ENCODE results near the gene LSM8.
"Not testable (repeated sequence)": the region's sequence is repeated elsewhere in the genome, so short reads cannot be mapped to it uniquely, and the experiment has no call there.

The LSM8 gene

DNA sequence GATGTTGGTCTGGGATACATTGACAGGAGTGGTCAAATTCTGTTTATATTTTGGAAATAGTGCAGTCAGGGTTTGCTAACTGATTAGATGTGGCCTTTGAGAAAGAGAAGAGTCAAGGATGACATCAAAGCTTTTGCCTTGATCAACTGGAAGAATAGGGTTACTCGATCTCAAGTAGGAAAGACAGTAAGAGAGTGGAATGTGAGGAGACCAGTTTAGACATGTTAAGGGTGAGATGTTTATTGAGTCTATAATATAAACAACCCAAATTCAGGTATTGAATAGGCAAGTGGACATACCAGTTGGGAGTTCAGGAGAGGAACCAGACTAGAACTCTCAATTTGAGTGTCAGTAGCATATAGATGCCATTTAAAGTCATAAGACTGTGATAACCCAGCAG, 38.6 kb downstream of the LSM8 start:
- Mint-ChIP-seq H3K36me3 (ENCODE audit: low read depth) (no peaks in the 10 kb centered on the region), H3K4me3 (no peak overlapping the region), H3K9me3 (no peaks in the 10 kb centered on the region), H3K27me3 (no peaks in the 10 kb centered on the region), H3K4me1 (ENCODE audit: low read depth) (no peaks in the 10 kb centered on the region), H3K27ac (no peak overlapping the region)
- DNase-seq = no peak

DNA sequence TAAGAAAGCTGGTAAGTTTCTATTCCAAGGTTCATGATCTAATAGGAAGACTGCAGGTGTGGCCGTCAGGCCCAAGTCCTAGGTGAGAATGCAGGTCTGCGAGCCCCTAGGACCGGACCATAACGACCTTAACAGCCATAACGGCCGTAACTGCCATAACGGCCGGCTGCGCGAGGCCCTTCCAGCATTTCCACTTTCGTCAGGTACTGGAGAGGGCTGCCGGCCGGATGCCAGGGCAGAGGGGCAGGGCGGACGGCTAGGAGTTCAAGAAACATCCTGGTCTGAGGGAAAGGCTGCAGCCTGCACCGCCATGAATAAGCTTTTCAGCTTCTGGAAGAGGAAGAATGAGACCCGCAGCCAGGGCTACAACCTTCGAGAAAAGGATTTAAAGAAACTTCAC, 40.6 kb downstream of the LSM8 start, which contains the start of gene ANKRD7:
TSS of gene ANKRD7 (plus strand) at position 184 of the 400 bp plus-strand sequence. CDS start at position 311, 127 bp downstream.
- Mint-ChIP-seq H3K4me3 (no peak within 1 kb of the TSS), H3K4me1 (ENCODE audit: low read depth) (no peaks in the 10 kb centered on the region)
- DNase-seq = no peak

DNA sequence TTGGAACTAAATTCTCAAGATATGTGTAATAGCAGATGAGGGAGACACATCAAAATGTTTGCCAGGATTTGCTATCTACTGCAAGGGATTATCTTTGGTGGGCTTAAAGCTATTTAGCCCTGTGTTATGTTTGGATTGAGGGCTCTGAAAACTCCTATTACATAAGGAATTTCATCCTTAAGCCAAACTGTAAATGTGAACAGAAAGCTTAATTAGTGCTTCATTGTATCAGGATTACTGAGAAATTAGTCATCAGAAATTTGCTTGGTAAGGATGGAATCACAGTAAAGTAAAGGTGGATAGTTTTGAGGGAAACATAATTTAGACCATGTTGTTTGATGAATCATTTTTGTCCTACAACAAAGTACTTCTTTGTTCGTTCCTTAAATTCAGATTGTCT, 48.9 kb downstream of the LSM8 start:
- Mint-ChIP-seq H3K4me1 (ENCODE audit: low read depth) (no peaks in the 10 kb centered on the region), H3K4me3 (no peak overlapping the region), H3K27me3 (peaks cover 8% of the 10 kb centered on the region), H3K36me3 (ENCODE audit: low read depth) (no peaks in the 10 kb centered on the region), H3K27ac (no peak overlapping the region), H3K9me3 (no peaks in the 10 kb centered on the region)
- no peak for DNase-seq

More for the DNA sequence above, 40.6 kb downstream of the LSM8 start, which contains the start of gene ANKRD7:
- Mint-ChIP-seq H3K27ac (no peak within 1 kb of the TSS), H3K27me3 (peaks cover 8% of the 10 kb centered on the region), H3K9me3 (no peaks in the 10 kb centered on the region), H3K36me3 (ENCODE audit: low read depth) (no peaks in the 10 kb centered on the region)

DNA sequence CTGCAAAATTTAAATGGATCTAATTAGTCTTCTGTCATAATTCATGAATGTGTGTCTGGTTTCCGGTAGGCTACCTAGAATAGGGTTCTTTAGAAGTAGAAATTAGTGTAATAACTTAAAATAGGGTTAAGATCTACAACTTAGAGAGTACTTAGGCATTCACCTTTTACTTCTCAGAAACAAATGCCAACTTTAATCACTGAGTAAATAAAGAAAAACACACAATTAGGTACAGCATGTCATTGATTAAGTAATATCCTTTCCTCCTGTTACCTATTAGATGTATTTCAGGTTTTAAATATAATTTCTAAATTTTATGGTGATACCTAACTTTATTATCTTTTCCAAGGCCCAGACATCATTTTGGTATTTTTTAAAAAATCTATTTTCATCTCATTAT, 49.8 kb downstream of the LSM8 start:
- H3K36me3 Mint-ChIP-seq (ENCODE audit: low read depth) = no peaks in the 10 kb centered on the region
- no peak for DNase-seq
- H3K27me3 Mint-ChIP-seq = peaks cover 2% of the 10 kb centered on the region
- H3K4me3 Mint-ChIP-seq = no peak overlapping the region
- H3K9me3 Mint-ChIP-seq = no peaks in the 10 kb centered on the region
- no peaks in the 10 kb centered on the region for H3K4me1 Mint-ChIP-seq (ENCODE audit: low read depth)
- H3K27ac Mint-ChIP-seq = no peak overlapping the region

DNA sequence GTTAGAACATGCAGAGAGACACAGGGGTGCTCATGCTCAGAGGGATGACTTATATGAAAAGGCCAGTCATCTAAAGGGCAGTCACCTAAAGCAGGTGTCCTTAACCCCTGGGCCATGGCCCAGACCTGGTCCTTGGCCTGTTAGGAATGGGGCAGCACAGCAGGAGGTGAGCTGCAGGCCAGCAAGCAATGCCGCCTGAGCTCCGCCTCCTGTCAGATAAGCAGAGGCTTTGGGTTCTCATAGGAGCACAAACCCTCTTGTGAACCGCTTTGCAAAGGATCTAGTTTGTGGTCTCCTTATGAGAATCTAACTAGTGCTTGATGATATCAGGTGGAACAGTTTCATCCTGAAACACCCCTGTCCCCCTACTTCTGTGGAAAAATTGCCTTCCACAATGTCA, 55.0 kb downstream of the LSM8 start:
- no peaks in the 10 kb centered on the region for H3K9me3 Mint-ChIP-seq
- H3K27me3 Mint-ChIP-seq = no peaks in the 10 kb centered on the region
- no peak for DNase-seq
- H3K27ac Mint-ChIP-seq = no peak overlapping the region
- H3K4me3 Mint-ChIP-seq = no peak overlapping the region
- H3K4me1 Mint-ChIP-seq (ENCODE audit: low read depth) = no peaks in the 10 kb centered on the region
- H3K36me3 Mint-ChIP-seq (ENCODE audit: low read depth) = no peaks in the 10 kb centered on the region

DNA sequence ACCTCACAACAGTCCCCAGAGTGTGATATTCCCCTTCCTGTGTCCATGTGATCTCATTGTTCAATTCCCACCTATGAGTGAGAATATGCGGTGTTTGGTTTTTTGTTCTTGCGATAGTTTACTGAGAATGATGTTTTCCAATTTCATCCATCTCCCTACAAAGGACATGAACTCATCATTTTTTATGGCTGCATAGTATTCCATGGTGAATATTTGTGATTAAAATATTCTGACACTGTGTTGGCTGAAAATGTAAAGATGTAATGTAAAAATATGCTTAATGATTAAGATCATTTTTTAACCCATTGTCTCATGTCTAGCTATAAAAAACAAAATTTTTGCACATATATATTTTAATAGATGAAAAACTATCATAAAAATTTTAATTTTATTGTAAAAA, 56.4 kb downstream of the LSM8 start:
- H3K27ac Mint-ChIP-seq; H3K9me3 Mint-ChIP-seq; DNase-seq; H3K4me3 Mint-ChIP-seq; H3K27me3 Mint-ChIP-seq; H3K36me3 Mint-ChIP-seq (ENCODE audit: low read depth); H3K4me1 Mint-ChIP-seq (ENCODE audit: low read depth): not testable (repeated sequence)
